GM18502 (cell line): ENCODE results near the gene KAT7.

Source experiments
- ATAC-seq: cut with Tn5 transposase; IDR thresholded peaks from one replicate; pipeline ENCODE4 v1.9.1; 2021; ENCODE audit warnings: mild to moderate bottlenecking; ENCODE audit not compliant: unreplicated experiment, poor library complexity

The KAT7 gene

DNA sequence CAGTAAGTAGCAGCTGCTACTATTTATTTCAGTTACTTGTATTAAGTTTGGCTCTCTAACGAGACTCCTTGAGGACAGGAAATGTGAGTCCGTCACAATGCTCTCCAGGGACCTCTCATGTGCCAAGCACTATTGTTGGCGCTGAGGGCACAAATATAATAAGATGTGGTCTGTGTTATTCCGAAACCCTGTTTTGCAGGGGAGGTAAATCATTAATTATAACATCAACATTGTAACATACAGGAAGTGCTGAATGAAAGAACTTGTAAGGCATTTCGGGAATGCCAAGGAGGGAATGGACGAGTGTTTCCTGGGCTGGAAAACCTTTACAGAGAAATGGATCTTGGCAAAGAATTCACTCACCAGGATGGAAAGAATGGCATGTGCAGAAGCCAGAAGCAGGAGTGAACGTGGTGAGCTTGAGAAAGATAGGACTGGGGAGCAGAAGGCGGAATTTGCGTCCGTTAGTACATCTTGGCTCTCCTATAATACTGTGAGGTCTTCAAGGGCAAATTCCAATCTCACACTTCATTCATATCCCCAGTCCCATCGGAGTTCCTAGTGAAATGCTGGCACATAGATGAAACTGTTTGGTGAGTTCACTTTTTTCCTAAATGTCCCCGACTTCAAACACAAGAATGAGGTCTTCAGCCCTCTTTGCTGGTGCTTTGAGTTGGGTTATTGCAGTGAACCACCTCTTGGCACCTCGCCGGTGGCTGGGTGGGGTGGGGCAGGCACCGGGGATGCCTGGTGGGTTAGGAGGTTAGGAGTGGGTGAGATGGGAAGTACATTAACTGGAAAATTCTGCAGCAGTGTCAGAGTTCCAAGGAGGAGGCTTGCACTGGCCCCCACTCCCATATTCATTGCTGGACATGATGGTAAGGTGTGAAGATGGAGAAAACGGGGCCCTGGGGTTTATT lies 47.9 kb downstream of the KAT7 start:
- ATAC-seq, result no peak

DNA sequence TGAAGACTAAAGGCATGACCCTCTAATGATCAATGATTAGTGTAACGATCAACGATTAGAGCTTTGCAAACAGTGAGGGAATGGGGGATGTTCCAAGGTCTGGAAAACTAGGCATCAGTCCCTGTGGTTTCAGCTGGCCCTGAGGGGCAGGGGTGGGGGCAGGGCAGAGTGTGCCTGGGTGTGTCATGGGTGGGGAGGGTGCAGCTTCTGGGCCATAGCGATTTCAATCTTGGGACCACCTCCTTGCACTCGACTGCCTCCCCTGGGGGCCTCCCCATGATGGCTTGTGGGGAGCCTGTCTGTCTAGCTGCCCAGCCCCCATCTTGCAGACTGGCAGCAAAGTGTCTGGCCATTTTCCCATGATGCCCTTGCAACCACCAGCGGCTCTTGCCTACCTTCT lies 51.0 kb downstream of the KAT7 start:
- ATAC-seq, result no peak

GRCh38 chr17:49841548-49841947 lies 53.1 kb downstream of the KAT7 start:
- no peak for ATAC-seq

DNA sequence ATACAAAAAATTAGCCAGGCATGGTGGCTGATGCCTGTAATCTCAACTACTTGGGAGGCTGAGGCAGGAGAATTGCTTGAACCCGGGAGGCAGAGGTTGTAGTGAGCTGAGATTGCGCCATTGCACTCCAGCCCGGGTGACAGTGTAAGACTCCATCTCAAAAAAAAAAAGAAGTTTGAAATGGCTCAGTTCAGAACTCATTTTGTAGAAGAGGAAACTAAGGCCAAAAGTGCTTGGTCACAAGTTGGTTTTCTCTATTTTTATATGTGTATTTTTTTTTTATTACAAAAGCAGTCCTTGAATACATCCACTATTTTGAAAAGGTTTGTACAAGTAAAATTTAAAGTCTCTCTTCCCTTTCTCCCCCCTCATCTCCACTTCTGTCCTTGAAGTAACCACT lies 53.9 kb downstream of the KAT7 start:
- no peak for ATAC-seq

DNA sequence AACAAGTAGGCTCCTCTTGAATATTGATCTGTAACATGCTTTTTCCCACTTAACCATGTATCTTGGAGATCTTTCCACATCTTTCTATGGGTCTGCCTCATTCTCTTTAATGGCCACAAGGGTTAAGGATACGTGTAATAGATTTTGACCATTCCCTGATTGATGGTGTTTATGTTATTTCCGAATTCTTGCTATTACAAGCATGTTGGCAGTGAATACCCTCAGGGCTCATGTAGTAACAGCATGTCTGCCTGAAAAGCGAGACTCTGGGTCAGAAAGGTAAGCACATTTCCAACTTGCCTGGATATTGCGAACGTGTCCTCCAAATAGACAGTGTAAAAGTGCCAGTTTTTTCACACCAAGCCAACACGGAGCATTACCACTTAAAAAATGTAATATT lies 54.4 kb downstream of the KAT7 start:
- ATAC-seq, result no peak

DNA sequence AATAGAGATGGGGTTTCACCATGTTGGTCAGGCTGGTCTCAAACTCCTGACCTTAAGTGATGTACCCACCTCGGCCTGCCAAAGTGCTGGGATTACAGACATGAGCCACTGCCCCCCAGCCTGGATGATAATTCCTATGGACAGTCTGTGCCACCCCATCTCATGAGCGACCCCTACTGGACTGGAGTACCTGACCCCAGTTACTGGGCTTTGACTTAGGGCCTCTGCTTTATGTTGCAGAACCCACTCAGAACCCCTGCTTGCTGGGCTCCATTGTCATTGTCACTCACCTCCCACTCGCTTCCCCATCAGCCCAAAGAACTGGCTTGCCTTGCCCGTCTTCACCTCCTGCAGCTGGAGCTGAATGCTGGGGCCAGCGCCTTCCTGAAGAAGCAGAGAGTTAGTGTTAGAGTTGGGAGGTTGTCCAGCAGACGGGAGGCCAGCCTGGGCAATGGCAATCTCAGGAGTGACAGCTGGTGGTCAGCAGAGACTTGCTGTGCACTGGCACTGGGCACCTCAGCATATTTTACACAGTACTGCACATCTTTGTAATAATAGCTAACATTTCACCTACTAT lies 55.4 kb downstream of the KAT7 start:
- no peak for ATAC-seq

DNA sequence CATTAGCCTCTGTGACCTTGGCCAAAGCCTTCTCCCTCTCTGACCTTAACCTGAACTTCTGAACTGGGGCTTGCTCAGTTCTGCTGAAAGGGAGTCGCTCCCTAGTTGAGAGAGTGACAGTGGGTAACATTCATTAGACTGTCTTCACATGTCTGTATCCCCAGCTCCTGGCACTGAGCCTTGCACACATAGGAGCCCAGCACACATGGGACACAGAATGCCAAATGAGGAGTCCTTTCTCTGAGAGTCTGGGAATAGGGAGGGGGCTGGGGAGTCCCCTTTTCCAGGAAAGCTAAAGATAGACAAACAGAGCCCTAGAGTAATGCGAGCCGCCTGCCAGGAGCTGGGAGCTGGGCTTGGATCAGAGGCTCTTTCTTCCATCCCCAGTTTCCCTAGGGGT lies 56.8 kb downstream of the KAT7 start:
- no peak for ATAC-seq

GRCh38 chr17:49846938-49847712 lies 58.6 kb downstream of the KAT7 start:
- ATAC-seq, result no peak

GRCh38 chr17:49848019-49848473 lies 59.6 kb downstream of the KAT7 start, which contains the start of gene TAC4:
TSS of gene TAC4 (minus strand) at chr17:49848069. CDS start at chr17:49848017, 52 bp downstream.
- no peak for ATAC-seq

DNA sequence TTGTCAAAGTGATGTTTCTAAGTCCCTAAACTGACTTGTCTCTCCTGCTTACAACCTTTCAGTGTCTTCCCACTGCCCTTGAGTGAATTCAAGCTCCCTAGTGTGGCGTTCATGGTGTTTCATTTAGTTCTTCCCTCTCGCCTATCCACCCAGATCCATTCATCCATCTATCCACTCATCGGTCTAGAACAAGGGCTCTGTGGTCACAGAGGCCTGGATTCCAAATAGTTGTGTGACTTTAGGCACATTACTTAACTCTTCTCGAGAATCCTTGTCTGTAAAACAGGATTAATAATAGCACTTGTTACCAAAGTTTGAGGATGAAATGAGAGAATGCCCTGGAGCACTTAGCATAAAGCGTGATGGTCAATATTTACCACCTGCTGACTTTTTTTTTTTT lies 60.3 kb downstream of the KAT7 start:
- no peak for ATAC-seq

- ATAC-seq, result no peak
These were observed 61.7 kb downstream of the KAT7 start for GRCh38 chr17:49850218-49850610.

DNA sequence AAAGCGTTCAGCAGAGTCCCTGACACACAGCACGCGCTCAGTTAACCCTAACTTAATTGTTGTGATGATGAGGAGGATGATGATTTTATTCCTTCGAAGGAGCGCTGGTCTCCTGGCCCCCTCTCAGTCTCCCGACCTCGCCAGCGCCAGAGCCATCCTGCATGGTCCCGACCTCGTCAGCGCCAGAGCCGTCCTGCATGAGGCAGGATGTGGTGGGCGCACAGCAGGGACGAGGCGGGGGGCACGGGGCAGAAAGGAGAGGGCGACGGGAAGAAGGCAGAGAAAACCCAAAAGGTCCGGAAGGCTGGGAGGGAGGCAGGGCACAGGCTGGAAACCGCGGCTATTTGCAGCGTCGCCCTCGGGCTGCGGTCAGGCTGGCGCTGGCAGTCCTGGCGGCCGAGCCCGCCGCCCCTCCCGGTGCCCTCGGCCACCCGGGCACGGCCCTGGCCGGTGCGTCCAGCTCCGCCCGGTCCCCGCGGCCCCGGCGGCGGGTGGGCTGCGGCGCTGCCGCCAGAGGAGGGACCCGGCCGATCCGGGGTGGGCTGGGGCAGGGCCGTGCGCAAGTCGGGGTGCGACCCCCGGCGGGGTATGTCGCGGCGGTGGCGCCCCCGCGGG lies 62.4 kb downstream of the KAT7 start:
- no peak for ATAC-seq

- no peak for ATAC-seq
These were observed 63.2 kb downstream of the KAT7 start for GRCh38 chr17:49851387-49852291.

- ATAC-seq, result no peak
These were observed 65.1 kb downstream of the KAT7 start for GRCh38 chr17:49853470-49854015.

- no peak for ATAC-seq
These were observed 65.6 kb downstream of the KAT7 start for GRCh38 chr17:49854126-49854525.

GRCh38 chr17:49858796-49859195 lies 70.3 kb downstream of the KAT7 start:
- ATAC-seq, result no peak

DNA sequence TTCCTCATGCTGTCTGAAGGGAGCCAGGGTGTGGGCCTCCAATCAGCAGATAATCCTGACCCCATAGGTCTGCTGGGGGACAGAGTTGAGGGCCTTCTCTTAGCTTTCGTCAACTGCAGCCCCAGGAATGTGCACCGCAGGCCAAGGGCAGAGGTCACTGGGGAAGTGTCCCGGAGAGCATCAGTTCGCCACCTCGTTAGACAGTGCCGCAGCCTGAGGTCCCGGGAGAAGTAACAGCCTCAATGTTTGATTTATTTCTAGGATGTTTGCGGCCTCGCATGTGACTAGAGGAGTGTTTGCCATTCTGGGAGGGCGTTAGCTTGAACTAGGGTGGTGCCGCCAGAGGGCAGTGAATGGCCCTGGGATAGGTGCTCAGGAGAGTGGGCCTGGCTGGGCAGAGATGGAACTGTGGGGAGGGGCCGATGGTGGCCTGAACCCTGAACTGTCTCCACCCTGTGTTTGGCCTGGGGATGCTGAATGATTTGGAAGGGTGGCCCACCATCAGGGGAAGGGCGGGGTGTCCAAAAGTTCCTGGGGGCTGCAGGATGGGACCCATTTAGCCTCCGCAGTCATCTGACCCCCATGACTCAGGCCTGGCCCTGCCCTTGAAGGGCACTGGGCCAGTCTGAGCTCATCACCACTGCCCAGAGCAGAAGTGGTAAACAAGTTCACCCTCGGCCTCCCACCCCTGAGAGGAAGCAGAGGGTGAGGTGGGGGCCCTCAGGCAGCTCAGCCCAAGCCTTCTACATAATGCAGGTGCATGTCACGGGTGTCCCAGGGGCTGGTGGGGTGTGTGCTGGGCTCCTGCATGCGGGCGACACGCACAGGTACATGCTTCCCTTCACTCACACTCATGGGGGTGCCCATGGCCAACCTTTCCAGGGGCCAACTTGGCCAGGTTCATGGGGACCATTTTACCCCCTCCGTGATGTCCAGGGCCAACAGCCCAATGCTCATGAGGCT lies 71.8 kb downstream of the KAT7 start:
- no peak for ATAC-seq
